PC-9 (cell line): Measurements from ENCODE around the gene GATAD2A.

Source experiments
- EZH2 ChIP-seq: fragments of 200-600 bp; sonication (generic); IDR thresholded peaks from 2 replicates; pipeline ENCODE4 v1.8.0; 2017; ENCODE audit warnings: antibody characterized with exemption, low read depth
- TF ChIP-seq, protein P1 (sequence below): fragments of 200-600 bp; sonication (generic); conservative IDR thresholded peaks from 2 replicates; pipeline ENCODE4 v1.6.1; 2017; ENCODE audit warnings: mixed run types, antibody characterized with exemption, mild to moderate bottlenecking, moderate library complexity

- TF ChIP-seq, protein P1, sequence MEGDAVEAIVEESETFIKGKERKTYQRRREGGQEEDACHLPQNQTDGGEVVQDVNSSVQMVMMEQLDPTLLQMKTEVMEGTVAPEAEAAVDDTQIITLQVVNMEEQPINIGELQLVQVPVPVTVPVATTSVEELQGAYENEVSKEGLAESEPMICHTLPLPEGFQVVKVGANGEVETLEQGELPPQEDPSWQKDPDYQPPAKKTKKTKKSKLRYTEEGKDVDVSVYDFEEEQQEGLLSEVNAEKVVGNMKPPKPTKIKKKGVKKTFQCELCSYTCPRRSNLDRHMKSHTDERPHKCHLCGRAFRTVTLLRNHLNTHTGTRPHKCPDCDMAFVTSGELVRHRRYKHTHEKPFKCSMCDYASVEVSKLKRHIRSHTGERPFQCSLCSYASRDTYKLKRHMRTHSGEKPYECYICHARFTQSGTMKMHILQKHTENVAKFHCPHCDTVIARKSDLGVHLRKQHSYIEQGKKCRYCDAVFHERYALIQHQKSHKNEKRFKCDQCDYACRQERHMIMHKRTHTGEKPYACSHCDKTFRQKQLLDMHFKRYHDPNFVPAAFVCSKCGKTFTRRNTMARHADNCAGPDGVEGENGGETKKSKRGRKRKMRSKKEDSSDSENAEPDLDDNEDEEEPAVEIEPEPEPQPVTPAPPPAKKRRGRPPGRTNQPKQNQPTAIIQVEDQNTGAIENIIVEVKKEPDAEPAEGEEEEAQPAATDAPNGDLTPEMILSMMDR, result no peak
- TF ChIP-seq EZH2, result no peak
Observed at GRCh38 chr19:19461306-19461670, 55.8 kb downstream of the GATAD2A start.
